SHP77 (cell line): ENCODE measurements around the gene LRRC10B.
"Not testable (repeated sequence)": the region's sequence is repeated elsewhere in the genome, so short reads cannot be mapped to it uniquely, and the experiment has no call there.

Experiments
- DNase-seq, 2 experiments: peaks; one replicate each; lab custom pipeline; 2025; lab: John Stamatoyannopoulos, UW

Gene LRRC10B

DNA sequence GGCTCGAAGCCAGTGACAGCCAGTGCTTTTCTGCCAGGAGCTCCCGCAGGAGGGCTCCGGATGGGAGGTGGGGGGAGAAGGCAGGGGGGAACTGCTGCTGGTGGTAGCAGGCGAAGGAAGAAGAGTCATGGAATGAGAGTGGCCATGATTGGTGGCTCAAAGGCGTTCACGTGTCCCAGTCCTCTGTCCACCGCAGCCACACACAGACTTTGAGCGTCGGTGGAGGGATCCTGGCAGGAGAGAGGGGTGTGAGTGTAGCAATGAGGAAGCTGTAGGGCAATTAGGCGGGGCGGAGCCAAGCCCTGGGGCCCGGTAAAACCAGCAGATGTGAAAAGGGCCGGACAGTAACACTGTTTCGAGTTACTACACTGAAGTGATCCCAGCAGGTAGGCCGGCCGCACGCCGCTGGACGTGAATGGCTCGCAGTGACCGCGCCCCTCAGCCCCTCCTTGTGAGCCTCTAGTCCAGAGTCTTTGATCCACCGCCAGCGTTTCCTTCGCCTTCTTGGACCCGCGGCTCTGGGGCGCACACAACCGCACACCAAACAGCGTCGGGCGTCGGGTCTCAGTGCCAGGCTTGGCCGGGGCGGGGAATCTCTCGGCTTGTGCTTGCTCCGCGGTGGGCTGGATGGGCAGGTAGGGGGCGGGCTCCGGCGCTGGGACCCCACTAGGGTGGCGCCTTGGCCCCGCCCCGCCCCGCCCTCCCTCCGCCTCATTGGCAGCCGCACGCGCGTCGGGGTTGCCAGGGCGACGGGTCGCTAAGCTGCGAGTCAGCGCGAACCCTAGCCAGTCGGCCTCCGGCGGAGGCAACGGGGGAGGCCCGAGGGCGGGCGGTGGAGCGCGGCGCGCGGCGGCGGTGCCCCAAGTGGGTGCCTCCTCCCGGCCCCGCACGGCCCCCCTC, at the start of gene LRRC10B:
Gene LRRC10B, plus strand, starts transcription at position 788 of the 900 bp plus-strand sequence. CDS start 250 bp downstream, outside the sequence.
- DNase-seq, result peak; percentile 56 to 80

DNA sequence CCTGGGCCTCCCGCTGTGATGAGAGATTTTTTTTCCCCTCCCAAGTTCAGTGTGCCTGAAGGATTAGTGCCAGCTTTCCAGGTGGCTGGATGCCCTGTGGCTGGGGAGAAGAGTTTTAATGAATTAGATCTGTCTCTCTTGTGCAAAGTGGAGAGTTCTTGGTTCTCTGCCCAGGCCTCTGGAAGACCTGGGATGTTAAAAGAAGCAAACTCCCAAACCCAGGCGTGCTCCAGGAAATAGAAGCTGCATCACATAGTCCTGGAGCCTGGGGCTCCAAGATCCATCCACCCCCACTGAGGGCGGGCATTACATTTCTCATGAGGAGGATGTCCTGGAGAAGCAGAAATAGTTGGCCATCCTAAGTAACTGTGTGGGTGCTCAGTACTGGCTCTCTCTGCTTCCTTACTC, 48.1 kb upstream of the LRRC10B start:
- no peak for DNase-seq

DNA sequence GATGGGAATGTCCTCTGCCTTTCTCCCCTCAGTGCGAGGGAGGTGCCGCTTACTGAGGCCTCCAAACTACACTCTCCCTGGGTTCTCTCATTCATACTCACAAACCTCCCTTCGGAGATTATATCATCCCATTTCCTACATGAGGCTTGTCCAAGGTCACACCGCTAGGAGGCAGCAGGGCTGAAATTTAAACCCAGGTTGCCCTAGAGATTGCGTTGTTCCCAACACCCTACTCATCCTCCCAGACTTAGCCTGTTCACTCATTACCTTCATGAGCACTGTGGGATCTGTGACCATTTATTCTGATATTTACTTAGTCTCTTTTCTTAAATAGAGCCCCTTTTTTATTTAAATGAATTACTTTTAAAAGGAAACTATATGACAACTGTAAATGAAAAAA, 47.6 kb upstream of the LRRC10B start:
- no peak for DNase-seq

DNA sequence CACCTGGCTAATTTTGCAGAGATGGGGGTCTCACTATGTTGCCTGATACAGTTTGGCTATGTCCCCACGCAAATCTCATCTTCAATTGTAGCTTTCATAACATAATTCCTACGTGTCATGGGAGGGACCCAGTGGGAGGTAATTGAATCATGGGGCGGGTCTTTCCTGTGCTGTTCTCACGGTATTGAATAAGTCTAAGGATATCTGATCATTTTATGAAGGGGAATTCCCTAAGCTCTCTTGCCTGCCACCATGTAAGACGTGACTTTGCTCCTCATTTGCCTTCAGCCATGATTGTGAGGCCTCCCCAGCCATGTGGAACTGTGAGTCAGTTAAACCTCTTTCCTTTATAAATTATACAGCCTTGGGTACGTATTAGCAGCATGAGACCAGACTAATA, 40.9 kb upstream of the LRRC10B start:
- DNase-seq, result not testable (repeated sequence)

DNA sequence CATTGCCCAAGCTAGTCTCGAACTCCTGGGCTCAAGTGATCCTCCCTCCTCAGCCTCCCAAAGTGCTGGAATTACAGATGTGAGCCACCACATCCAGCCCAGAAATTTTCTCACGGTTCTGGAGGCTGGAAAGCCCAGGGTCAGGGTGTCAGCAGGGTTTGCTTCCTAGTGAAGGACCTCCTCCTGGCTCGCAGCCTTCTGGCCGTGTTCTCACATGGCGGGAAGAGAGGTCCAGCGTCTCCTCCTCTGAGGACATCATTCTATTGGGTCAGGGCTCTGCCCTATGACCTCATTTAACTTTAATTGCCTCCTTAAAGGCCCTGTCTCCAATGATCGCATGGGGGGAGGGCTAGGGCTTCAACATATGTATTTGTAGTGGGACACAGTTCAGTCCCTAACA, 40.5 kb upstream of the LRRC10B start:
- DNase-seq, result no peak

DNA sequence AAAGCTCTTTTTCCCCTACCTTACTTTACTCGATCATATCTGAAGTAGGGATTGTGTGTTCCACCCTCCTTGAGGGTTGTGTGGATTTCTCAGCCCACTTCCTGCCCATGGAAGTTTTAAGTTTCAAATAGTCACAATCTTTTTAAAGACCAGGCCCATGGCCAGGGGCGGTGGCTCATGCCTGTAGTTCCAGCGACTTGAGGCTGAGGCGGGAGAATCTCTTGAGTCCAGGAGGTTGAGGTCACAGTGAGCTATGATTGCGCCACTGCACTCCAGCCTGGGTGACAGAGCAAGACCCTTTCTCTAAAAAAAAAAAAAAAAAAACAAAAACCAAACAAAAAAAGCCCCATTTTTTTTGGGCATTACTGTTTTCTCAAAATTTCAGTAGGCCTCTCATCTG, 36.3 kb upstream of the LRRC10B start:
- no peak for DNase-seq

DNA sequence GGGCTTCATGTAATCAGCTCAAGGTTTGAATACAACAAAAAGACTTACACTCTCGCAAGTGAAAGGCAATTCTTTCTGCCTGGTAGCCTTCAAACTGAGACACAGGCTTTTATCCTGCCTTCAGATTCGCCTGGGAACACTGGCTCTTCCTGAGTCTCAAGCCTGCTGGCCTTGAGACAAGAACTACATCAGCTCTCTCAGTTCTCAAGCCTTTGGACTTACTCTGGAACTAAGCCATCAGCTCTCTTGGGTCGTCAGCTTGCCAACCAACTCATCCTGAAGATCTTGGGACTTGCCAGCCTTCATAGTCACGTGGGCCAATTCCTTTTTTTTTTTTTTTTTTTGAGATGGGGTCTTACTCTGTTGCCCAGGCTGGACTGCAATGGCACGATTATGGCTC, 35.7 kb upstream of the LRRC10B start:
- no peak for DNase-seq

DNA sequence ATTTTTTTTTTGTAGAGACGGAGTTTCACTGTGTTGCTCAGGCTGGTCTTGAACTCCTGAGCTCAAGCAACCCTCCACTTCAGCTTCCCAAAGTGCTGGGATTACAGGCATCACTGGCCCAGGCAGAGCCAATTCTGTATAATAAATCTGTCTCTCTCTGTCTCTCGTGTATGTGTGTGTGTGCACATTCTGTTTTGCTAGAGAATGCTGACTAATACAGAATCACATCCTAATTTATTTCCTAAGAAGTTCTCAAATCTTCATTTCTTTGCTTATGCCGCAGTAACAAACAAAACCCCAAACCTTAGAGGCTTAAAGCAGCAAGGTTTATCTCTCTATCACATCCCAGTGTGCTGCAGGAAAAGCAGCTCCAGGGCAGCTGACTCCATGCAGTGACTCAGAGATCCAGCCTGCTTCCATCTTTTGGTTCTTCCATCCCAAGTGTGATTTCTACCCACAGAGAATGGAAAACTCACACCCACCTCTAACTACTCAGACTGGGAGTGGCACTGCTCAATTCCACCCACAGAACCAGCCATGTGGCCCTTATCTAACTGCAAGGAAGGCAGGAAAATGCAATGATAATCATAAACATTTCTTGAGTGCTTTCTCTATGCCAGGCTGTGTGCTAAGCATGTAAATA, 35.1 kb upstream of the LRRC10B start:
- no peak for DNase-seq

DNA sequence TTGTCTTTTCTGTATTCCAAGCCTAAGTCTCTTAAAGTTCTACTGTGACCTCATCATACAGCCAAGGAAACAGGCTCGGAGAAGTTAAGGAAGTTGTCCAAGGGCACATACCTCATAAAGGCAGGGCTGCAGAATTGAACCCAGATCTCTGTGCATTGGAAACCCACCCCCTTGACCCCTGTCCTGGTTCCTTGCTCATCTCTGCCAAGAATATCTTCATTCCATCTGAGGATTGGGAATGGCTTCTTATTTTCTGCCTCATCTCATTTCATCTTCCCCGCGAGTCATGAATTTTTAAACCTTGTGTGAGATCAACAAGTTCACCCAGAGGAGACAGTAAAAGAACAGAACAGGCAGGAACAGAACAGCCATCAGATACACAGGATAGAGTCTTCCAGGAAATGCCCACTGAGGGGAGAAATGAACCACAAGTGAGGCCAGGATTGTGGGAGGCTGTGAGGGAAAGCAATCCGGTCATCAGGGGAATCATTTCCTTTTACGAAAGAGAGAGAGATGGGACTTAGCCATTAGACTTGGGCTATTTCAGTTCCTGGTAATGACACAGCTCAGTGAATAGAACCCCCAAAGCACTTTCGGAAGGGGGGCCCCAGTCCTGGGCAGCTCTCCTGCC, 34.4 kb upstream of the LRRC10B start:
- no peak for DNase-seq

DNA sequence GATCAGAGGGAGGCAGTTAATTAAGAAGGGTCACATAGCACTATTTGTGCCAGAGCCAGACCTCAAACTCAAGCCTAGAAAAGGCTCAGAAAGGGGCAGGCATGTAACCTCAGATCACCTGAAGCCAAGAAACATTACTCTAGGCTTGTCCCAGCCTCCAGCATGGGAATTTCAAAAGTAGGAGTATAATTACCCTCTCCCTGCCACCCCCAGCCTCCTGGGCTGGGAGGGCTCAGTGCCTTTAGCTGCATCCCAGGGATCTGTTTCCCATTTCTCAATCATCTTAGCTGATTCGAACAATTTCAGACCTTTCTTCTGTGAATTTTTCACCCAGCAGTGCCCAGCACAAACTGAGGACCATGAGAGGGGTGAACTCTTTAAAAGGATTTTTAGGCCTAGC, 33.1 kb upstream of the LRRC10B start:
- DNase-seq, result no peak

DNA sequence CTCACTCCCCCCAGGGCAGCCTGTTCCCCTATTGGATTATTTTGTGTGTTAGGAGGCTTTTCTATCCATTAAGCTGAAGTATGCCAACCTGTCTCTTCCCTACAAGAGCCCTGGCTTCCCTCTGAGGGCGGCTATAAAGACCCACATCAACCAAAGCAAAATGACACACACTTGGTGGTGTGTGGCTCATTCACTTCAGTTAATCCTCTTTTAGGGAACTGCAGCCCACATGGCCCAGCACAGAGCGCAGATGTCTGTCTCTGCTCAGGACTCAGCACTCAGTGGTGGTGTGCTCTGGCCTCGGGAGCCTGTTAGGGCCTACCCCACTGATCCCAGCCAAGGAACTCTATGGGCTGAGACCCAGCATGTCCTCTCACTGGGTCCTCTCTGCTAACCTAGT, 32.2 kb upstream of the LRRC10B start:
- no peak for DNase-seq

DNA sequence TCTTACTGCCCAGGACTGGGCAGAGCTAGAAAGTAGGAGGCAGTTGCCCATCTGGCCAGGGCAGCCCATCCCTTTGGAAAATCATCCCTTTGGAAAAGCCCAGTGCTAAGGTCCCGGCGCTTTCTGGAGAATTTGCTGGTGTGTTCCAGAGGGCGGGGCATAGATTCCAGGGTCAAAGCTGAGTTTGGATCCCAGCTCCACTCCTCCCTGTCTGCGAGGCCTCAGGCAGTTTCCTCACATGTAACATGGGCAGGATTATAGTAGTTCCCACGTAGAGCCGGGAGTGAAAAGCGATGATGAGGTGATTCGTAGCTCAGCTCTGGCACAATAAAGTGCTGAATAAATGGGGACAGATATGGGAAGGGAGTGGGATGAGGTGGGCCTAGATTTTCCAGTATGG, 31.4 kb upstream of the LRRC10B start:
- no peak for DNase-seq

DNA sequence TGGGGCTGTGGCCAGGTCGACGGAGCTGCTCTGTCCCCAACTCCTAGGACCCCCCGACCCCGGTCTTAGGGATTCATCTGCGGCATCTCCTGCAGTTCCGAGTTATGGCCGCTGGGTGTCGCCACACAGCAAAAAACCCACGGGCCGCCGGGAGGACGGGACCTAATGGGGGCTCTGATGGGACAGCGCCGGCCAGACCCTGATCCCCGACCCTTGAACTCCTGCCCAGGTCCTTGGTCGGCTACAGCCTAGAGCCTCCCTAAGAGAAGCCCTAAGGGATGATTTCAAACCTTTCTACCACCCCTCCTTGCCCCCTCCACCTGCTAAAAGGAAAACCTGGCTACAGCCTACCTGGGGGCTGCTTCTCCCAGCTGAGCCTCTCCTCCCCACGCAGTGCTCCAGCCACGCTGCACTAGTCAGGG, 30.8 kb upstream of the LRRC10B start:
- DNase-seq, result no peak

DNA sequence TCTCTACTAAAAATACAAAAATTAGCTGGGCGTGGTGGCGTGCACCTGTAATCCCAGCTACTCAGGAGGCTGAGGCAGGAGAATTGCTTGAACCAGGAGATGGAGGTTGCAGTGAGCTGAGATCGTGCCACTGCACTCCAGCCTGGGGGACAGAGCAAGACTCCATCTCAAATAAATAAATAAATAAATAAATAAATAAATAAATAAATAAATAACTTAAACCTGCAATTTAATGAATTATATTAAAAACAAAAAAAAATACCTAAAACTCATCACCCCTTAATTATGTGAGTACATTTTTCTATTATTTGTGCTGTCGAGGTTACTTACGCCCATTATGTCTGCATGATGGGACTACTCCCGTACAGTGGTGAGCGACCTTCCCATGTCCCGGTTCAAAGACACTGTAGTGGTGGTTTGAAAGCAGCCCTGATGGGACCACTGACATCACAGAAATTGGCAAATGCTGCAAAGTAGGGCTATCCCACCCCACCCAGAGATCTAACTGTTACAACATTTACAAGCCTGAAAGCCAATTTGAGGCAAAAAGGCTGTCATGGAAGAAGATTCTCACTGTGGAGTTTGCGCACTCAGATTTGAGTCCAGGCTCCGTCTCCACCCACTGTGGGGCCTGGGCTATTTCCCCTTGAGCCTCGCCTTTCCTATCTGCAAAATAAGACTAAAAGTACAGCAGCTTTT, 29.0 kb upstream of the LRRC10B start:
- not testable (repeated sequence) for DNase-seq

DNA sequence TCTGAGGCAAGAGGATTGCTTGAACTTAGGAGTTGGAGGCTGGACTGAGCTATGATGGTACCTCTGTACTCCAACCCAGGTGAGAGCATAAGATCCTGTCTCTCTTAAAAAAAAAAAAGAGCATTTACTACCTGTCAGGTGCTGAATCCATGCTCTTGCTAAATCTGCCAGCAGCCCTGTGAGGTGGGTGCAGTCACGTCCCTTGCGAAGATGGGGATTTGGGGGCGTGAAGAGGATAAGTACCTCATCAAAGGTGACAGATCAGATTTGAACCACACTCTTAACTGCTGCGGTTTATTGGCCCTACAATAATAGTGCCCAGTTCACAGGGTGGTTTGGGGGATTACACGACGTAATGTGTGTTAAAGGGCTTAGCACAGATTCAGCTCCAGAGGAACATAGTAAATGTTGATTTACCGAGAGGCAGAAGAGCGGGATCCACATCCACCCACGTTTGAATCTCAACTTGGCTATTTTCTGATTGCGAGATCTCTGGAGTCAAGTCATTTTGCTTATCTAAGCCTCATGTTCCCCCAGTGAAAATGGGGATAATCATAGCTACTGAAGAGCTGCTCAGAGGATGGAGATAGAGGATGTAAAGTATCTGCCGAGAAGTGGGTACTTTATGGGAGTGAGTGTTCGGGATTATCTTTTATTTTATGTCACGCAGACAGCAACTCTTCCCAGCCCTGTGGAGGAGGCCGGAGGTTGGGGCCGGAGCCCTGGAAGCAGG, 28.1 kb upstream of the LRRC10B start:
- no peak for DNase-seq

DNA sequence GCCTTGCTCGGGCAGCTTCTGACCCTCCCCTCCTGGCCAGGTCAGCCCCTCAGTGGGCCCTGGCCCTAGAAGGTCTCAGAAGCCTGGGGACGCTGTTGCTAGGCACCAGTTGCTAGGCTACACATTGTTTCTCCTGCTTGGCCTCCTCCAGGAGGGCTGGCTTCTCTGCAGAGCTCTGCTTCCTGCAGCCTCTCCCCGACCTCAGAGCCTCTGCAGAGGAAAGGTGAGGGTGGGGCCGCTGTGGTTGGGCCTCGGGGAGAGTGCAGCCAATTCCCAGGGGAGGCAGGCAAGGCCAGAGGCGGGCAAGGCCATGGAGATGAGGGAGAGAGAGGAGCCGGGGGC, 27.6 kb upstream of the LRRC10B start:
- DNase-seq, result peak; percentile 52 to 67

DNA sequence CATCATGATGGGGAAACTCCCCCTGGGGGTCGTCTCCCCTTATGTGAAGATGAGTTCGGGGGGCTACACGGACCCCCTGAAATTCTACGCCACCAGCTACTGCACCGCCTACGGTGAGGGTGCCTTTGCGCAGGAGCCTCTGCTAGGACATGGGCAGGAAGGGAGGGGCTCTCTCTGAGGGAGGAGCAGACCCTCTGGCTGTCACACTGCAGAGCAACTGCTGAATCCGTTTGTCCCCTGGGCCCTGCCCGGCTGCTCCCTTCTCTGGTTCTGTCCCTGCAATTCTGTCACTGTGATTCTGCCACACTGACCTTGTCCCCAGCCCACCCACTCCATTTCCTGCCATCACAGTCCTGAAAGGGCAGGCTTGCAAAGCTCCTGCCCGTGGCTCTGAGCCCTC, 26.7 kb upstream of the LRRC10B start:
- no peak for DNase-seq

DNA sequence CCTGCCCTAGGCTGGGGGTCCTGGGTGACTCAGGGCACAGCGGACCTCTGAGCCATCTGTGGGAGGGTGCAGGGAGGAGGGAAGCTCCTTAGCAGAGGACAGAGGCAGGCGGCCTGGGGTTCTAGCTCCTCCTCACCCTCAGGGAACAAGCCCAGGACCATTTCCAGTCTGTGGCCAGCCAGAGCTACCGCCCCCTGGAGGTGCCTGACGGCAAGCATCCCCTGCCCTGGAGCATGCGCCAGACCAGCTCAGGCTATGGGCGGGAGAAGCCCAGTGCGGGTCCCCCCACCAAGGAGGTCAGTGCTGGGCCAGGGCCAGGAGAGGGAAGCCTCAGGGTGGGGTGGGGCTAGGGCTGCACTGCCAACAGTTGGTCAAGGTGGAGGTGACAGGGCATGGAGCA, 26.0 kb upstream of the LRRC10B start:
- DNase-seq, result peak; percentile 12 to 42

DNA sequence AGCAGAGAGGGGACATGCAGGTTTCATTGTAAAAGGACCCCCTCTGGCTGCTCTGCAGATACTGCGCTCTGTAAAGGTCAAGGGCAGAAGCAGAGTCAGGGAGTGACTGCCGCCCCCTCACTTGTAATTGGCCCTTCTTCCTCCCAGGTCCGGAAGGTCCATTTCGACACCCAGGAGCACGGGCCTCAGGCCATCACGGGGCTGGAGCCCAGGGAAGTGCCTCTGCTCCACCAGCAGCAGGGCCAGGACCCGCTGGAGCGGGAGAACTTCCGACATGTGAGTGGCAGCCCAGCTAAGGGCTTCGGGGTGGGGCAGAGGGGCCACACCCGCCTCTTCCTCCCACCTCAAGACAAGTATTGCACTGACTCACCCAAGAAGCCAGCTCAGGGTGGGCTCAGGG, 24.0 kb upstream of the LRRC10B start:
- DNase-seq, result no peak

DNA sequence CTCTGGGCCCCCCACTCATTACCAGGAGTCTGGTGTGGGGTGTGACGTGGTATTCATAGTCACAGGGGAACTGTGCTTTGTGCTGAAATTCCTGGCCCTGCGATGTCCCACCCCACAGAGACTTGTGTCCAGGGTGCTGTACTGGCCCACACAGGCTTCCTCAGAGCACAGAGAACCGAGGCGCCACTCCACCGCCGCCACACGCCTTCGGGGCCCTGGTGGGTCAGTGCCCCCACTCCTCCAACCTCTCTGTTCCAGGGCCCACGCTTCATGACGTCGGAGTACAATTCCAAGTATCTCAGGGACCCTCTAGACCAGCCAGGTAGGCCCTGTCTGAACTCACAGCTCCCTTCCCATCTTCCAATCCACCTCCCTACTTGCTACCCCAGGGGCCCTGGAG, 23.5 kb upstream of the LRRC10B start:
- DNase-seq, result no peak

DNA sequence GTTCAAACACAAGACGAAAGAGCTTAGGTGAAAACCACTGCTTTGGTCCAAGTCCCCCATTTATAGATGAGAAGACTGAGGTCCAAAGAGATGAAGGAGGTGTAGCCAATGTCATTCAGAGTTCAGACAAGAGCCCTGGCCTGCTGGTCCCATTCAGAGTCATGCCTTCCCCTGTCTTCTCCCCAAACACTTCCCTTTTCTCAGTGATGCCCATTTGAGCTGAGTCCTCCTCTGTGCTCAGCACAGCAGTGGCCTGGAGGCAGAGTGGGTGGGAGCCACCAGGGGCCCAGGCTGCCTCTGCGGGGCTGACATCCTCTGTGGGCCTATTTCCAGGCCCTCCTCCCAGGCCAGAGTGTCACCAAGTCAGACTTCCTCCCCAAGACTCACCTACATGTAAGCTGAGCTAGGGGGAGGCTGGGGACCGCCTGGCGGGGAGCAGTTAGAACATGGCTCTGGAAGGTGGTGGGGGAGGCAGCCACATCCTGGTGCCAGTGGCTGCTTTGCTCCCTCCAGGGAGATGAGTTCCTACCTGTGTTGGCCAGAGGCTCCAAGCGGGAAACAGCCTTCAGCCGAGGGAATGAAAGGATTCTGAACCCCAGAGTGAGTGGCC, 22.4 kb upstream of the LRRC10B start:
- DNase-seq, result no peak
